NCI-H2227 treated with DMSO at 0.1 percent for 48 hours (cell line): Measurements from ENCODE around the gene MAPRE3.

Experiments used
- DNase-seq: peaks from one replicate; lab custom pipeline; 2025; lab: John Stamatoyannopoulos, UW

The MAPRE3 gene

DNA sequence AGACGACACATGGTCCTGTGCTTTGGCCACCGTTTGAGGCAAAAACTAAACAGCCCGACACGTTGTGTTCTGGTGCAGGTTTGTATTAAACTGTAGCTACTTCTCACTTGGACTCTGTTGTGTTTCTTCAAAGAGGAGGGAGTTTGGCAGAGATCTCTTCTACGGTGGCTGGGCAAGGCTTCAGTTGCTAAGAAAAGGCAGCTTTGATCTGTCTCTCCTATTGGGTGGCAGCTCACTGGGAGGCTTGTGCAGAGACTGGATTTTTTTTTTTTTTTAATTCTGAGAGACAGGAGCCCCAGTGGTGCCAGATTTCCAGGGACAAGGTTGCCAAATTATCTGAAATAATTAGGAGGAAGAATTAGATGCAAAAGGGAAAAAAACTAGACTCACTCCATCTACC, 20.2 kb upstream of the MAPRE3 start:
- DNase-seq, result no peak

DNA sequence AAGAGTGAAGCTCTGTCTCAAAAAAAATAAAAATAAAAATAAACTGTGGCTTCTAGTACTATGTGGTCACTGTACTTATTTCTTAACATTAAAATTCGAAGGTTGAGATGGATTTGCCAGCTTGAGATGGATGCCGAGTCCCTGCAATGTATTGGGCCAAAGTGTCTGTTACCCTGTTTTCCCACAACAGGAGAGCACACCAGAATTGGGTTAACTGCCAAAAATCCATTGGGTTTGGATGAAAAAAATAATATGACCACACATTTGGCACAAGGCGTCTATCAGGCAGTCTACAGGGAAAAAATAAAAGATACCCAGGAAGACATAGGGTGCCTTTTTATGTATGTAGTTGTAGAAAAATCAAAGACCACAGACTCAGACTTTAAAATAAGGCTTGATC, 19.2 kb upstream of the MAPRE3 start:
- no peak for DNase-seq

GRCh38 chr2:26952374-26952773, 18.1 kb upstream of the MAPRE3 start:
- DNase-seq, result no peak

- no peak for DNase-seq
These were observed 16.3 kb upstream of the MAPRE3 start for GRCh38 chr2:26954135-26954534.

DNA sequence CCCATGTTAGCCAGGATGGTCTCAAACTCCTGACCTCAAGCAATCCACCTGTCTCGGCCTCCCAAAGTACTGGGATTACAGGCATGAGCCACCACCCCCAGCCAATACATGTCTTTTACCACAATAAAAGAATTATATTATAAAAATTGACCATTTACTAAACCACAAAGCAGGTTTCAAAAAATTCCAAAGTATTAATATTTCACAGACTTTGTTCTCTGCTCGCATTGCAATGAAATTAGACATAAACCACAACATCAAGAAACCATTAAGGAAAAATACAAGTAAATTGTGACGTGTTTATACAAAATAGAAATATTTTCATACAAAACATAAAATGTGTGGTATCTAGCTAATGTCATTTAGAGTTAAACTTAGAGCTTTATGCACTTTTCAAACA, 13.4 kb upstream of the MAPRE3 start:
- DNase-seq, result no peak

DNA sequence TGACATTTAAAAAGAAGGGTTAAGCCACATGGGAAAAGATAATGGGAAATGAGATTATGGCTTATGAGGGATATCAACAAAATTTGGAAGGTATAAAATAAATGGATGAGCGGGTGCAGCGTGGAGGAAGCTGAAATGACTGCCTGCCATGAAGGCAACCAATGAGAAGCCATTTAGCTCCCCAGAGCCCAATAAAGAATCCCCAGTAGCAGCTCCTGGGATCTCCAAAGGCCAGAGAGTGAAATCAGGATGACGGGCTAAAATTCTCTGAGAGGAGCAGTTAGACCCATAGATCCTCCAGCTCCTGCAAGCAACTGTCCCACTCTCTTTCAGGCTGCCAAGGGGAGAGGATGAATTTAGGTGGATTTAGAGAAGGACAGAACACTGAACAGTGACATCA, 12.9 kb upstream of the MAPRE3 start:
- DNase-seq, result peak; percentile 24

- DNase-seq, result no peak
These were observed 11.1 kb upstream of the MAPRE3 start for GRCh38 chr2:26959331-26959730.

DNA sequence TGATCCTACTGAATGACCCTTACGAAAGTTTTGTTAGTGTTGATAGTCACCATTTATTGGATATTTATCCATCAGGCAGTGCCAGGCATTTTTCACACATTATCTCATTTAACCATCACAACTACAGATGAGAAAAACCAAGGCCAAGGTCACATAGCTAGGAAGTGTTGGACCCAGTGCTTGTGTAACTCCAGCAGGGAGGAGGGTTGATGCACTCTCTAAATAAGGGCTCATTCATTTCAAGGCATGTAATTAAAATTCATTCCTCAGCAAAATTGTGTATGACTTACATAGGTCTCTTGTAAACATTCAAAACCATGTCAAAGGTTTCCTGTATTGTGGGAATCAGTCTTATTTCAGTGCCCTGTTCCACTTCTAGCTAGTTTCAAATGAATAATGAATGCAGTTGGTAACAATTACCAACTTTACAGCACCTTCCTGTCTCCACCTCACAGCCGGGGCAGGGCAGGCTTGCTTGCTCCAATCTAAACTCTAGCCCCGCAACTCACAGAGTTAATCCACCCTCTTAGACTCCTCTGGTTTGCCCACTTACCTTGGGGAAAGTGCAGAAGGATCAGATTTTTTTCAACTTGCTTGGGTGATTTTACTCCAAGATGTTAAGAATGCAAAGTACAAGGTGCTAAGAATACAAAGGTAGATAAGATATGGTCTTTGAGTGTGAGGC, 5.8 kb upstream of the MAPRE3 start:
- DNase-seq, result no peak

DNA sequence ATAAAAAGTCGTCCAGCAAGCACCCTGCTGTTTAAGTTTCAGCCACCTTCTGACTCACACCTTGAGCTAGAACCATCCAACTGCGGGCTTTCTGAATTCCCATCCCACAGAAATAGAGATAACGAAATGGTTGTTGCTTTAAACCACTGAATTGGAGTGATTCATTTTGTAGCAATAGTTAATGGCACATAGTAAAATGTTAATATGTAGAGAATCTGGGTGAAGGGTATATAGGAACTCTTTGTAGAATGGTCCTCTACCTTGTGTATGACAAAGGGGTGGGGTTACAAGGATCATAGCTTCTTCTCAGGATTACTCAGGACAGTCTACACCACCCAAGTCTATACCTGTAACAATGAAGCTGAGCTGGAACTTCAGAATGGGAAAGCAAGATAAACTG, 2.4 kb upstream of the MAPRE3 start:
- DNase-seq, result no peak

DNA sequence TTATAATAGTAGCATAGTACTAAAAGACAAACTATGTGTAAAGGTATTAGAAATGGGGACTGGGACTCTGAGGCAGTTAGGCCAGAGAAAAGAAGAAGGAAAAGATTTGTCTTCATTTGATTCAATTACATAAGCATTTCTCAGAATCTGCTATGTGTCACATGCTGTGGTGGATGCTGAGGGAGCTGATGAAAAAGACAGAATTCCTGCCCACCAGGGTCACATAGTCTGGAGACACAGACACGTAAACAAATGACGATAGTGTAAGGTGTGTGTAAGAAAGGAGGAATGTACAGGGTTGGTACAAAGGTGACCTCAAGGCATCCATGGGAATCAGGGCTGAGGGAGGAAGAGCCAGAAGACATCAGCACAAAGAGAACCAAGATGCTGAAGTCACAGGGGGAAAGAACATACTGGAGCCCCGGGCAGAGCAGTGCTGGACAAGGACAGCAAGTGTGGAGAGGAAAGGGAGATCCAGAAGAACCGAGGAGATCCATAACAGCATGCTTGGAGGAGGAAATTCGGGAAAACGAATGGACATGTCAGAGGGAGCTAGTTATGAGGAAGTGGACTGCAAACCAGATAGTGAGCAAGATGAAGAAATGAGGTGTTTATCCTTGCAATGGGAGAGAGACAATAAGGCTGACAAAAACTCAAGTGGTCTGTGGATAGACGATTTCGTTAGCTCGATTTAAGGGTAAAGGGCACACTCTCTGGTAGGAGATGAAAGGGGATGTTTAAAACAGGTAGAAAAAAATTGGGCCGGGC, 1.2 kb upstream of the MAPRE3 start:
- DNase-seq, result no peak

DNA sequence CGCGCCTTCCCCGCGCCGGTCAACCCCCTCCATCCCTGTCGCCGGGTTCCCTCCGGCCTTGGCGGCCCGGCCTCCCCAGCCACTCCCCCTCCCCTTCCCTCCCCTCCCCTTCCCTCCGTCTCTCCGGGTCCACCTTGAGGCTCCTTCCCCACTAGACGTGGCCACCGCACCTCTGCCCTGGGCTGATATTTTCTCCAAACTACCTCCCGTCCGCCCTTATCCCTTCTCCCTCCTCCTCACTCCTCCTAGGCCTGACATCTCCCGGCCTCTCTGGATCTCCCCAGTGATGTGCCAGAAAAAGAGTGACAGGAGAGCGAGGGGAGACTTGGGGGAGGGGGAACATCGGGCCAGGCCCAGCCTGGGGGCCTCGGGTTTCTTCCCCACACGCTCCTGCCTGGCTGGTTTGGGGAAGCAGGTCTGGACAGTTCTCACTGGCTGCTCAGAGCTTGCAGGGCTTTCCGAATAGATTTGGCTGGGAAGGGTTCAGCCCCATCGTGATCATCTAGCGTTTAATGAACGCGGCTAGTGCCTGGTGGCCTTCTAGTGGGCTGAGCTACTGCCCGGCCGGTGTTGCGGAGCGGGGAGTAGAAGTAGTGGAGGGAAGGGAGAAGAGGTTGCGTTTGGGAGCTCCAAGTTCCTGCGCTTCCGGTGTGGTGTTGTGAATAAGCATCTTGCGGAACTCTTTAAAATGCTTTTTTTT, 641 bp downstream of the MAPRE3 start:
- DNase-seq, result no peak

GRCh38 chr2:26971911-26972786, 1.7 kb downstream of the MAPRE3 start:
- DNase-seq, result no peak

- no peak for DNase-seq
These were observed 3.9 kb downstream of the MAPRE3 start for GRCh38 chr2:26974352-26974751.

- DNase-seq, result no peak
These were observed 4.7 kb downstream of the MAPRE3 start for GRCh38 chr2:26975102-26975501.

GRCh38 chr2:26975656-26976055, 5.2 kb downstream of the MAPRE3 start:
- DNase-seq, result no peak

GRCh38 chr2:26976237-26976636, 5.8 kb downstream of the MAPRE3 start:
- DNase-seq, result no peak

DNA sequence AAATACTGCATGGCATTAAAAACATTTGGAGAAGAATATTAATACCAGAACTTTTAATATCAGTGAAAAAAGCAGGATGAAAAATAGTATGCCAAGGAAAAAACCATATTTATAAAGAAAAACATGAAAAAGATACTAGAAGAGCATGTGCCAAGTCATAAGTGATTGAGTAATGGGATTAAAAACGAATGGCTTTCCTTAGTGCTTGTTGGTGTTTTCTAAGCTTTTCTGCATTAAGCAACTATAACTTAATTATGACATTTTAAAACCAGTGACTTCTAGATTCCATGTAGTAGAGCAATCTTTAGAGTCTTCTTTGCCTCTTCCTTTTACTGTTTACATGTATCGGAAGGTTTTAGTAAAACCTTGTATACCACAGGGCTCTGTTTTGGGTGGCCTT, 6.6 kb downstream of the MAPRE3 start:
- no peak for DNase-seq

DNA sequence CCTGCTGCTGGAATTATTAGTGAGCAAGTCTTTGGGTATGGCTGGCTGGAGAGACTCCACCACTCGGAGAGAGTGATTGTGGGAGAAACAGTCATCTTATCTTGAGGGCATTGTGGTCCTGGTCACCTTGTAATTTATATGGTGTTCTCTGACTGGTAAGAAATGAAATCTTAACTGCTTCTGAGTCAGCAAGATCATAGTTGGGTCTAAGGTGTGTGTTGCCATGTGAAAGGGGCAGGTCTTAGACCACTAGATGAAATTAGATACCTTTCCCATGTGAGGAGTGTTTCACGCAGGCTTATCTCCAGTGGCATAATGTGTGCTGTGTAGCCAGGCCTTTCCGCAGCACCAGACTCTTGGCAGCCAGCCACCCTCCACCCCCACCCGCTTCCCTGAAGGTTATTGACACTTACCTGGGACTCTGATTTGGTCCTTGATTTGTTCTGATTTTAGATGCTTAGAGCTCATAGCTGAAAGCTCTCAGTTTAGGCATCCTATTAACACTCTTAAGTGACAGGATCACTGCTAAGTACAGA, 7.7 kb downstream of the MAPRE3 start:
- DNase-seq, result no peak

DNA sequence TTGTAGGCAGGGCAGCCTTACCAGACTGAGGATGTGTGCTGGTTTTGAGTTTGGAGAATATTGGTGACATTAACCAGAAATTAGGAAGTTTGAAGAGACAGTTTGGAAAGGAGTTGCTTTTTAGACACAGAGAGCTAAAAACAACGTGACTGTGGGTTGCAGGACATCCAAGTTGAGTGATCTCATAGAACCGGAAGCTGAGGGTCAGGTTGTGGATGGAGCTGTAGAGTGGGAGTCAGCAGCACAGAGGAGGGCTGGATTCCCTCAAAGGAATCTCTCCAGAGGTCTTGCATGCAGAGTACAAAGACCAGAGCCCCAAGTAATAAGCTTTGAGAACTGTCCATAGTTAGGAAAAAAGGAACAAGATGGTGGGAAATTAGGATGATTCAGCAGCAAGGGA, 9.3 kb downstream of the MAPRE3 start:
- DNase-seq, result no peak

GRCh38 chr2:26980971-26981370, 10.5 kb downstream of the MAPRE3 start:
- no peak for DNase-seq

GRCh38 chr2:26982102-26982742, 11.8 kb downstream of the MAPRE3 start:
- DNase-seq, result no peak
